HepG2 (cell line): ENCODE results near the gene GMEB2. TPM values are rescaled to one million over a fixed set of nuclear protein-coding genes. Genes with fewer than 3 reads are reported as not detected.

Source experiments
- ARID5B ChIP-seq: IDR thresholded peaks from 2 replicates; pipeline ENCODE4 v1.4.0; 2020; ENCODE audit warnings: mild to moderate bottlenecking, missing genetic modification reagents
- HDAC6 ChIP-seq: fragments of 200-600 bp; sonication (generic); IDR thresholded peaks from 2 replicates; pipeline ENCODE4 v1.7.0; 2017; ENCODE audit warnings: mild to moderate bottlenecking, antibody characterized with exemption, low read length, low read depth
- HIC2 ChIP-seq: sonication (generic); formaldehyde crosslinking; IDR thresholded peaks from 2 replicates; pipeline ENCODE4 v1.9.0; 2022; ENCODE audit warnings: low read depth, missing genetic modification reagents
- RERE ChIP-seq: IDR thresholded peaks from 2 replicates; pipeline ENCODE4 v1.6.1; 2016; ENCODE audit warnings: low read depth, missing genetic modification reagents, missing compliant biosample characterization
- ZNF33A ChIP-seq: sonication (generic); formaldehyde crosslinking; IDR thresholded peaks from 2 replicates; pipeline ENCODE4 v1.5.1; 2020; ENCODE audit warnings: missing genetic modification reagents, mild to moderate bottlenecking, moderate library complexity, borderline replicate concordance
- ZNF503 ChIP-seq: sonication (generic); formaldehyde crosslinking; IDR thresholded peaks from 2 replicates; pipeline ENCODE4 v1.4.0; 2020; ENCODE audit warnings: missing genetic modification reagents
- ZNF597 ChIP-seq: sonication (generic); formaldehyde crosslinking; IDR thresholded peaks from 2 replicates; pipeline ENCODE4 v1.5.0; 2020; ENCODE audit warnings: missing genetic modification reagents
- ZNF749 ChIP-seq: sonication (generic); formaldehyde crosslinking; IDR thresholded peaks from 2 replicates; pipeline ENCODE4 v1.8.0; 2022; ENCODE audit warnings: mild to moderate bottlenecking, missing genetic modification reagents, moderate library complexity, borderline replicate concordance
- polyA plus RNA-seq, 8 experiments: library from polyadenylated mRNA; depleted of rRNA in 3 of 8; stranded (reverse) in 7 of 8; unstranded in 1 of 8; fragments of >200 nt; fragmentation: Illumina TruSeq in 4 of 8; extraction: Trizol in 4 of 8; gene quantifications; 2 replicates each; pipeline versions ENCODE4 v1.2.1 to v1.2.3, GENCODE V29; 2011 to 2016; ENCODE audit warnings: low read depth in 4 of 8, missing spikeins in 1 of 8, mixed read lengths in 1 of 8; ENCODE audit not compliant: insufficient read depth in 1 of 8
- total RNA-seq, 5 experiments: library from RNA; depleted of rRNA; stranded (reverse); fragments of >200 nt; fragmentation: Illumina TruSeq; extraction: Trizol; gene quantifications; 2 replicates each; pipeline ENCODE4 v1.2.3, GENCODE V29; 2016; ENCODE audit warnings: low read depth in 1 of 5

GMEB2 gene
- total and polyA plus RNA-seq, 2 of the 13 experiments (the other 11 are each of a cell fraction or from before 2014, with no cell fraction given): 10.6 to 12.4 TPM

GRCh38 chr20:63653041-63653973, 26.4 kb upstream of the GMEB2 start, which contains the start of gene STMN3 (continued):
- TF ChIP-seq ZNF503 (CRISPR knock-in tag) (peak; percentile 85), HDAC6 (no peak), ZNF597 (no peak), ZNF749 (CRISPR knock-in tag) (peak; percentile 99), RERE (CRISPR knock-in tag) (peak; percentile 73; the same call in 1 of the 2 replicates), ARID5B (peak; percentile 93), ZNF33A (CRISPR knock-in tag) (no peak), HIC2 (CRISPR knock-in tag) (no peak; the same call in 1 of the 2 replicates)
